GM21825 (cell line): ENCODE data around the gene KRTAP10-5.
"Not testable (repeated sequence)": the region's sequence is repeated elsewhere in the genome, so short reads cannot be mapped to it uniquely, and the experiment has no call there.

Experiments used
- ATAC-seq: cut with Tn5 transposase; IDR thresholded peaks from one replicate; pipeline ENCODE4 v1.9.1; 2021; ENCODE audit warnings: mild to moderate bottlenecking, moderate library complexity; ENCODE audit not compliant: unreplicated experiment

The KRTAP10-5 gene

DNA sequence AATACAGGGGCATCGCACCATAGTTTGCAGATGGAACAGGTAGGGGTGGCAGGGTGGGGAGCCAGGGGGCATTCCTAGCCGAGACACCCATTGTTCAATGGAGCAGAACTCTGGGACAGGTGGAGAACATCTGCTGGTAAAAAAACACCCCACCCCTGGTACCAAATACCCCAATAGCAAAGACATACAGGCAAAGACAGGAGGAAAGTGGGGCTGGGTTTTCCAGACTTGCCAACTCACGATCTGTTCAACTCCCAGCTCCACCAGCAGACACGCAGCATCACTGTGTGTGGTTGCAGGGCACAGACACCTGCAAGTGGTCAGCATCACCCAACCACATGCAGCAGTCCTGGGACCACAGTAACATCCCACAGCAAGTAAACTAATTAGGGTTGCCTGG lies 31.1 kb upstream of the KRTAP10-5 start:
- no peak for ATAC-seq

DNA sequence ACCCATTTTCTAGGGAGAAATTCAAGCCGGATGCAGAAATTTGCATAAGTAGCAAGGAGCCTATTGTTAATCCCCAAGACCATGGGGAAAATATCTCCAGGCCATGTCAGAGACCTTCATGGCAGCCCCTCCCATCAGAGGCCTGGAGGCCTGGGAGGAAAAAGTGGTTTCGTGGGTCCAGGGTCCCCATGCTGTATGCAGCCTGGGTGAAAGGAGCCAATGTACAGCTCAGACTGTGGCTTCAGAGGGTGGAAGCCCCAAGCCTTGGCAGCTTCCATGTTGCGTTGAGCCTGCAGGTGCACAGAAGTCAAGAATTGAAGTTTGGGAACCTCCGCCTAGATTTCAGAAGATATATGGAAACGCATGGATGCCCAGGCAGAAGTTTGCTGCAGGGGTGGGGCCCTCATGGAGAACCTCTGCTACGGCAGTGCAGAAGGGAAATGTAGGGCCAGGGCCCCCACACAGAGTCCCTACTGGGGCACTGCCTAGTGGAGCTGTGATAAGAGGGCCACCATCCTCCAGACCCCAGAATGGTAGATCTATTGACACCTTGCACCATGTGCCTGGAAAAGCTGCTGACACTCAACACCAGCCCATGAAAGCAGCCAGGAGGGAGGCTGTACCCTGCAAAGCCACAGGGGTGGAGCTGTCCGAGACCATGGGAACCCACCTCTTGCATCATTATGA lies 29.9 kb upstream of the KRTAP10-5 start:
- ATAC-seq = not testable (repeated sequence)

GRCh38 chr21:44609193-44609592 lies 28.8 kb upstream of the KRTAP10-5 start:
- no peak for ATAC-seq

GRCh38 chr21:44606495-44606894 lies 26.1 kb upstream of the KRTAP10-5 start:
- ATAC-seq = no peak

DNA sequence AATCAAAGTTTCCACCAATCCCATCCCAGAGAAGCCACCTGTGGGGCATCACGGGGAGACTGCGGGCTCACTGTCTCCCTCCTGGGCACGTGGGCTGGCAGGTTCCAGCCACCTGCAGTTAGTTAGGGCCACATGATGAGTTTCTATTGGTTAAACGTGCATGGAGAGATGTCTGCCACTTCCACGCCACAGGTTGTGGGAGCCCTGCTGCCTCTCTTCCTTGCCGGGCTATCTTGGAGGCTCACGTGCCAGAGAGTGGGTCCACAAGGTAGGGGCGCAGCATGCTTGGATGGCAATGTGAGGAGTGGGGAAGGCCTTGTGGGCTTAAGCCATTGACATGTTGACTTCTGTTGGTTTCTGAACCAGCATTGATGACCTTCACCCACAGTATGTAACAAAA lies 23.5 kb upstream of the KRTAP10-5 start:
- ATAC-seq = no peak

- ATAC-seq = no peak
Observed at GRCh38 chr21:44603109-44603875, 22.9 kb upstream of the KRTAP10-5 start.

- no peak for ATAC-seq
Observed at GRCh38 chr21:44602463-44602850, 22.1 kb upstream of the KRTAP10-5 start.

- ATAC-seq = no peak
Observed at GRCh38 chr21:44601596-44602462, 21.4 kb upstream of the KRTAP10-5 start.

- not testable (repeated sequence) for ATAC-seq
Observed at GRCh38 chr21:44601091-44601490, 20.7 kb upstream of the KRTAP10-5 start.

- ATAC-seq = not testable (repeated sequence)
Observed at GRCh38 chr21:44600118-44600978, 19.9 kb upstream of the KRTAP10-5 start, which contains the start of gene KRTAP10-7. Gene KRTAP10-7, plus strand, starts transcription at chr21:44600597. Its CDS starts 25 bp downstream, at chr21:44600622.

- ATAC-seq = no peak
Observed at GRCh38 chr21:44599264-44600029, 19.0 kb upstream of the KRTAP10-5 start.

DNA sequence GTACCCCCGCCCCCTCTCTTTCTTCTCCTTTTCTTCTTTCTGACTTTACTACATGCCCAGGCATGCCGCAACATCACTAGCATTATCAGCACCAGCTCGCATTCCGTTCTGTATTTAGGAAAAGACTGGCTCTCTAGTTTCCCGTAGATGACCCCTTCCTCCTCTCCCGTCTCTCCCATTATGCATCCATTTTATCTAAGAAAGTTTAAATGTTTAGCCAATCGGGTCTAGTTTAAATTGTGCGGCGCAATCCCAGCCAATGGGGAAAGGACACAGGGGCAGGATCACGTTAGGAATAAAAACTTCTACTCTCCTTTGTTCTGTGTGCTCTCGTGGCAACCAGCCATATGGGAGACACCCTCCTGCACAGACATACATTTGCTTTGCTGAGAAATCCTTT lies 17.7 kb upstream of the KRTAP10-5 start:
- no peak for ATAC-seq

DNA sequence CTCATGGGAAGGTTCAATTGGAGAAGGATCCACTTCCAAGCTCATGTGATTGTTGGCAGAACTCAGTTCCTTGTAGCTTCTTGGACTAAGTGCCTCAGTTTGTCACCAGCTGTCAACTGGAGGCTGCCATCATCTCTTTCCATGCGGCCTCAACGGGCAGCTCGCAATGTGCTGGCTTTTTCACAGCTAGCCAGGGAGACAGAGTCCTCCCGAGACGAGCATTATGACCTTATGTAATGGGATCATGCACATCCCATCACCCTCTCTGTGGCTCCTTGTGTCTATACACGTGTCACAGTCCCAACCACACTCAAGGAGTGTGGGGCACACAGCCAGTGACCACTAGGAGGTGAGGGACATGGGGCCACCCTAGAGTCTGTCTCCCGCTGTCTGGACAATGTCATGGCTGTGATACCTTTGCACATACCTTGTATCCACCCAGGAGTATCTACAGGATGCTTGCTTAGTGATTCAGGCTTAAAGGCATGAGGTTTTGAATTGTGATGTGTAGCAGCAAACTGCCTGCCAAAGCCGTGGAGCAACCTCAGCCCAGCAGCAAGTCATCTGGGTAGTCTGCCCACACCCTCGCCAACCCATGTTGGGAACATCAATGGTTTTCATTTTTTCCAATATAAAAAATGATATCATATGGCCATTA lies 15.8 kb upstream of the KRTAP10-5 start:
- no peak for ATAC-seq

- ATAC-seq = no peak
Observed at GRCh38 chr21:44595524-44595923, 15.1 kb upstream of the KRTAP10-5 start.

DNA sequence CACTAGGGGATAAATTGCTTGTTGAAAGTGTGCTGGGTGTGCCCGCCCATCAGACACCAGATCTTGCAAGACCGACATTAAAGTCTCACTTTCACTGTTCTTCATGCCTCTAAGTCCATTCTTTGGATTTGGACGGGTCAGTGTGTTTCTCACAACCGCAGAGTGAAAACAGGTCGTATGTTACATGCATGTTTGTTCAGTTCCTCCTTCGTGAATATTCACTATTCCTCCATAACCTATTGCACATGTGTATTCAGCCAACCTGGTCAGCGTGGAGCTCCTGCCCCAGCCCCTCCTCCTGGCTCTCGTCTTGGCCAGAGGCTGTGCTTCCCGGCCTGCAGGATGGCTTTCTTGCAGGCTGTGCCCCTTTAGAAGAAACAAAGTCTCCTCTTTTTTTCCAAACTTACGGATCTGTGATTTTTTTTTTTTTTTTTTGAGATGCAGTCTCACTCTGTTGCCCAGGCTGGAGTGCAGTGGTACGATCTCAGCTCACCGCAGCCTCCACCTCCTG lies 14.1 kb upstream of the KRTAP10-5 start:
- no peak for ATAC-seq

DNA sequence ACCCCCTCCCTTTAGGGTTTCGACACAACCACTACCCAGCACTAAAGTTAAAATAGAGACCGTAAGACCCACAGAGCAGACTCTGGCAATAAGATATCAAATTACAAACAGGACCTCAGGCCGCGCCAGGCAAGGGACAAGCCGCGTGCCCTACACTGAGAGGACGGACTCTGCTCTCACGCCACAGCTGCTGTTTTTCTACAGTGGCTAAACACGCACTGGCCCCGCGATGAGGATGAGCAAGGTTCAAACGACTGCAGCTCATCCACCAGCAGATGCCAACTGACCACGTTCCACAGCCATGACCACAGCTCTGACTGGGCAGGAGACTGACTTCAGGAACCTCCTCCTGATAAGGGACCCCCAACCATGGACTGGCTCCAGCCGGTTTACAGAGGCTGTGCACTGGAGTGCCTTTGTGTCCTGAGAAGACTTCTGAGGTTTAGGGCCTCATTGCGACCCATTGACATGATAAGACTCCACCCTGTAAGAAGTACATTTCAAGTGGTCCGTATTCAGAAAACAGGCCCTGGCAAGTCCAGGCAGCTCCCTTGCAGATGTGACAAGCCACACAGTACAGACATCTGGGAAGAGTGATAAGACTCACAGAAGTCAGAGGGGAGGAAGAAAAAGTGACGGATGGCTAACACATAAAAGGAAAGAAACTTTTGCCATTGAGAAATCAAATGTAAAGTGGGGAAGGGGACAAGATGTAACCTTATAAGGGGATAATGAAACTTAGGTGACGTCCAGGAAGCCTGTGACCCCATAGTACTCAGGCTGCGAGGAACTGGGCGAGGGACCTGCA lies 13.4 kb upstream of the KRTAP10-5 start:
- ATAC-seq = no peak

GRCh38 chr21:44592446-44593311 lies 12.3 kb upstream of the KRTAP10-5 start, which contains the start of gene KRTAP10-6:
Gene KRTAP10-6, minus strand, starts transcription at chr21:44592505. Its CDS starts 21 bp downstream, at chr21:44592484.
- ATAC-seq = no peak
